Progenitor cell of endocrine pancreas (in vitro differentiated cells): ENCODE results near the gene ZNF536. TPM values are rescaled to one million over a fixed set of nuclear protein-coding genes. Genes with fewer than 3 reads are reported as not detected.

Experiments
- DNase-seq: peaks from one replicate; pipeline ENCODE4 v3.0.0; 2021; ENCODE audit warnings: low spot score; ENCODE audit not compliant: unreplicated experiment
- H3K27ac Mint-ChIP-seq: 2 replicates; pipeline ENCODE4 v1.8.0; 2021; ENCODE audit warnings: mild to moderate bottlenecking, moderate library complexity, mixed read lengths
- H3K27me3 Mint-ChIP-seq: 2 replicates; pipeline ENCODE4 v1.8.0; 2021; ENCODE audit warnings: mixed read lengths
- H3K36me3 Mint-ChIP-seq: 2 replicates; pipeline ENCODE4 v1.8.0; 2022; ENCODE audit warnings: mixed read lengths; ENCODE audit not compliant: insufficient read depth
- H3K4me1 Mint-ChIP-seq: 2 replicates; pipeline ENCODE4 v1.8.0; 2021; ENCODE audit warnings: low read depth, mixed read lengths
- H3K4me3 Mint-ChIP-seq: 2 replicates; pipeline ENCODE4 v1.8.0; 2021; ENCODE audit warnings: low read depth, mild to moderate bottlenecking, moderate library complexity, mixed read lengths
- H3K9me3 Mint-ChIP-seq: 2 replicates; pipeline ENCODE4 v1.8.0; 2021; ENCODE audit warnings: low read depth, mixed read lengths
- CTCF ChIP-seq: fragments of 200-600 bp; sonication (generic); IDR thresholded peaks from one replicate; pipeline ENCODE4 v1.5.0; 2021; ENCODE audit warnings: antibody characterized with exemption, mild to moderate bottlenecking; ENCODE audit not compliant: unreplicated experiment
- total RNA-seq: library from RNA; stranded (reverse); gene quantifications from 2 replicates; pipeline ENCODE4 v1.2.1, GENCODE V29; 2021

ZNF536 gene
- total RNA-seq, 1 donor from 2014 or later: 2.0 TPM

DNA sequence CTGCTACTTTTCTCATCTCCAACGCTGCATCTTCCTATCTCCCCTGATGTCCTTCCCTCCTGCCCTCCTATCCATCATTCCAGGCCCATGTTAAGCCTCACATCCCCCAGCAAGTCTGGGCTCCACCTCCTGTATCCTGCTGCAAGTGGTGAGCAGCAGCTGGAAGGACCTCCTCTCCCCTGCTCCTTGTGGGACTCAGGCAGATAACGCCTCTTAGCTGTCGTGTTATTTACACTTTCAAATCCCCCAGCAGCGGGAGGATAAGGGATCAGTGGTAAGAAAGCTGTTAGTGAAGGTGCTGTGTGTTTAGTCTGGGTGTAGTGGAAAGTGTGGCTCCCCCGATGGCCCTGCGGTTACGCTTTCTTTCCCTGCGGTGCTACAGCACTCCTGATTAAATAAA is 211.9 kb downstream of the ZNF536 start:
- no peaks in the 10 kb centered on the region for H3K36me3 Mint-ChIP-seq
- H3K27me3 Mint-ChIP-seq: peaks cover 55% of the 10 kb centered on the region
- peaks cover 4% of the 10 kb centered on the region for H3K4me1 Mint-ChIP-seq
- no peak overlapping the region for H3K4me3 Mint-ChIP-seq
- no peaks in the 10 kb centered on the region for H3K9me3 Mint-ChIP-seq
- no peak for TF ChIP-seq CTCF
- no peak overlapping the region for H3K27ac Mint-ChIP-seq
- no peak for DNase-seq

DNA sequence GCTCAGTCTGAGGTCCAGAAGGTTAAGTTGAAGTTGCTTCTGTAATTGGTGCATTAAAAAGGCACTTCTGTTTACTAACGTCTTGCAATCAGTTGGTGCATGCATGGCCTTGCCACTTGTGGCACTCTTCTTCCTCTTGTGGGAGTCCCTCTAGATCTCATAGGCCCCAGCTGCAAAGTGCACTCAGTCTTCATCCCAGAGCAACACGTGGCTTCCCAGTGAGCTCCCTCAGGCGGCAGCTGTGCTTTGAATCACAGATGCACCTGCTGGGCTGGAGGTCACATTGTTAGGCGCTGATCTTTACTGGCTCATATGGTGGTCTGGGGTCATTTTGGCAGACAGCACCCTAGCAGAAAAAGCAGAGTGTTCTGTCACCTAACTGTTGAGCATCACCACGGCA is 215.7 kb downstream of the ZNF536 start:
- no peak for TF ChIP-seq CTCF
- no peak overlapping the region for H3K27ac Mint-ChIP-seq
- H3K9me3 Mint-ChIP-seq: no peaks in the 10 kb centered on the region
- peaks cover 4% of the 10 kb centered on the region for H3K4me1 Mint-ChIP-seq
- no peak for DNase-seq
- H3K36me3 Mint-ChIP-seq: no peaks in the 10 kb centered on the region
- peaks cover 48% of the 10 kb centered on the region for H3K27me3 Mint-ChIP-seq
- no peak overlapping the region for H3K4me3 Mint-ChIP-seq

DNA sequence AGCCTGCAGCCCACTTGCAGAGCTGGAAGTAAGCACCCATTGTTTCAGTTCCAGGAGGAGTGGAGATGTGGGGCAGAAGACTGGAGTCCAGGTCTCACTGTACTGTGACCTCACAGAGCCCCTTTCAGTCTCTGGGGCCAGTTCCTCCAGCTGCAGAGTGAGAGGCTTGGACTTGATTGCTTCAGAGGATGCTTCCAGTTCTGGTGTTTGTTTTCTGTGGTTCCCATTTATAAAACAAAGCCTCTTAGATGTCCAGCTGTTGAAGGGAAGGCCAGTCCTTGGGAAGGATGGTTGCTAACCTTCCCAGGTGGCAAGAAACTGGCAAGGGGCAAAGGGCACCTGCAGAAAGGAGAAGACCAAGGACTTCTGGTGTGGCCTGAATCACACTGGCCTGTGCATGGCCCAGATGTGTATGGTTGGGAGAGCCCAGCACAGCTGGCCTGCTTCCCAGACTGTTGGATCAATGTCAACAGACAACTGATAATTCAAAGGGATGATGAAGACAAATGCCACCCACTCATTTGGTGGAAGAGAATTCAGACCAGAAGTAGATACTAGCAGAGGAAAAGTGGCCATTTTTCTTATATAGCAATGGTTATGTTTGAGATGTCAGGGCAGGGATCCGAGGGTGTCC is 218.5 kb downstream of the ZNF536 start:
- H3K4me3 Mint-ChIP-seq: no peak overlapping the region
- H3K4me1 Mint-ChIP-seq: peaks cover 2% of the 10 kb centered on the region
- peaks cover 31% of the 10 kb centered on the region for H3K27me3 Mint-ChIP-seq
- no peak overlapping the region for H3K27ac Mint-ChIP-seq
- no peaks in the 10 kb centered on the region for H3K36me3 Mint-ChIP-seq
- DNase-seq: no peak
- H3K9me3 Mint-ChIP-seq: no peaks in the 10 kb centered on the region
- no peak for TF ChIP-seq CTCF

GRCh38 chr19:30593356-30593755 is 221.2 kb downstream of the ZNF536 start:
- H3K27ac Mint-ChIP-seq: no peak overlapping the region
- TF ChIP-seq CTCF: no peak
- no peaks in the 10 kb centered on the region for H3K36me3 Mint-ChIP-seq
- H3K9me3 Mint-ChIP-seq: no peaks in the 10 kb centered on the region
- no peak overlapping the region for H3K4me3 Mint-ChIP-seq
- peaks cover 37% of the 10 kb centered on the region for H3K27me3 Mint-ChIP-seq
- no peak for DNase-seq
- peaks cover 2% of the 10 kb centered on the region for H3K4me1 Mint-ChIP-seq

GRCh38 chr19:30593975-30594745 is 222.0 kb downstream of the ZNF536 start:
- Mint-ChIP-seq H3K4me1 (peaks cover 2% of the 10 kb centered on the region), H3K27ac (no peak overlapping the region), H3K9me3 (no peaks in the 10 kb centered on the region), H3K27me3 (peaks cover 38% of the 10 kb centered on the region), H3K4me3 (no peak overlapping the region), H3K36me3 (no peaks in the 10 kb centered on the region)
- no peak for TF ChIP-seq CTCF
- no peak for DNase-seq
